ENCODE results near the gene ARHGAP10.

ARHGAP10 gene

GRCh38 chr4:147944249-147944648, 212.4 kb downstream of the ARHGAP10 start:
- Histone ChIP-seq H3K27ac (ENCODE audit: low read depth, low read length) (no peak overlapping the region), H3K9me3 (ENCODE audit: control insufficient read depth in 5 of 5, low read length in 5 of 5) (no peaks in the 10 kb centered on the region), H3K4me3 (ENCODE audit: low read depth in 1 of 5, low read length in 5 of 5) (no peak overlapping the region), H3K27me3 (ENCODE audit: control insufficient read depth in 5 of 5, insufficient read depth in 4 of 5, low read length in 5 of 5) (no peaks in the 10 kb centered on the region), H3K4me1 (ENCODE audit: control insufficient read depth in 5 of 5, insufficient read depth in 5 of 5, low read length in 5 of 5) (peaks cover 0 to 7% (median 0%) of the 10 kb centered on the region in 5 donors), H3K9ac (ENCODE audit: low read length in 5 of 5) (no peak overlapping the region), H3K36me3 (ENCODE audit: control insufficient read depth in 5 of 5, insufficient read depth in 5 of 5, low read length in 5 of 5) (peaks cover 19 to 58% (median 40%) of the 10 kb centered on the region in 5 donors)

GRCh38 chr4:147944670-147945260, 212.9 kb downstream of the ARHGAP10 start:
- Histone ChIP-seq H3K27me3 (ENCODE audit: control insufficient read depth in 5 of 5, insufficient read depth in 4 of 5, low read length in 5 of 5) (no peaks in the 10 kb centered on the region), H3K9me3 (ENCODE audit: control insufficient read depth in 5 of 5, low read length in 5 of 5) (no peaks in the 10 kb centered on the region), H3K36me3 (ENCODE audit: control insufficient read depth in 5 of 5, insufficient read depth in 5 of 5, low read length in 5 of 5) (peaks cover 21 to 56% (median 40%) of the 10 kb centered on the region in 5 donors), H3K4me3 (ENCODE audit: low read depth in 1 of 5, low read length in 5 of 5) (no peak overlapping the region), H3K27ac (ENCODE audit: low read depth, low read length) (no peak overlapping the region), H3K4me1 (ENCODE audit: control insufficient read depth in 5 of 5, insufficient read depth in 5 of 5, low read length in 5 of 5) (peaks cover 0 to 7% (median 0%) of the 10 kb centered on the region in 5 donors), H3K9ac (ENCODE audit: low read length in 5 of 5) (no peak overlapping the region)

GRCh38 chr4:147948336-147948735, 216.4 kb downstream of the ARHGAP10 start:
- H3K27ac ChIP-seq (ENCODE audit: low read depth, low read length): no peak overlapping the region
- H3K4me1 ChIP-seq (ENCODE audit: control insufficient read depth in 5 of 5, insufficient read depth in 5 of 5, low read length in 5 of 5): no peaks in the 10 kb centered on the region
- no peaks in the 10 kb centered on the region for H3K27me3 ChIP-seq (ENCODE audit: control insufficient read depth in 5 of 5, insufficient read depth in 4 of 5, low read length in 5 of 5)
- peaks cover 0 to 3% (median 0%) of the 10 kb centered on the region in 5 donors for H3K9me3 ChIP-seq (ENCODE audit: control insufficient read depth in 5 of 5, low read length in 5 of 5)
- no peak overlapping the region for H3K9ac ChIP-seq (ENCODE audit: low read length in 5 of 5)
- peaks cover 16 to 55% (median 38%) of the 10 kb centered on the region in 5 donors for H3K36me3 ChIP-seq (ENCODE audit: control insufficient read depth in 5 of 5, insufficient read depth in 5 of 5, low read length in 5 of 5)
- no peak overlapping the region for H3K4me3 ChIP-seq (ENCODE audit: low read depth in 1 of 5, low read length in 5 of 5)

- Histone ChIP-seq H3K27ac (ENCODE audit: low read depth, low read length) (no peak overlapping the region), H3K36me3 (ENCODE audit: control insufficient read depth in 5 of 5, insufficient read depth in 5 of 5, low read length in 5 of 5) (peaks cover 11 to 47% (median 45%) of the 10 kb centered on the region in 5 donors), H3K4me3 (ENCODE audit: low read depth in 1 of 5, low read length in 5 of 5) (no peak overlapping the region), H3K27me3 (ENCODE audit: control insufficient read depth in 5 of 5, insufficient read depth in 4 of 5, low read length in 5 of 5) (no peaks in the 10 kb centered on the region), H3K9me3 (ENCODE audit: control insufficient read depth in 5 of 5, low read length in 5 of 5) (peaks cover 0 to 3% (median 0%) of the 10 kb centered on the region in 5 donors), H3K4me1 (ENCODE audit: control insufficient read depth in 5 of 5, insufficient read depth in 5 of 5, low read length in 5 of 5) (no peaks in the 10 kb centered on the region), H3K9ac (ENCODE audit: low read length in 5 of 5) (no peak overlapping the region)
Observed at GRCh38 chr4:147950261-147950660, 218.4 kb downstream of the ARHGAP10 start.

GRCh38 chr4:147950841-147951240, 219.0 kb downstream of the ARHGAP10 start:
- Histone ChIP-seq H3K9ac (ENCODE audit: low read length in 5 of 5) (no peak overlapping the region), H3K27me3 (ENCODE audit: control insufficient read depth in 5 of 5, insufficient read depth in 4 of 5, low read length in 5 of 5) (no peaks in the 10 kb centered on the region), H3K4me3 (ENCODE audit: low read depth in 1 of 5, low read length in 5 of 5) (no peak overlapping the region), H3K27ac (ENCODE audit: low read depth, low read length) (no peak overlapping the region), H3K9me3 (ENCODE audit: control insufficient read depth in 5 of 5, low read length in 5 of 5) (peaks cover 0 to 3% (median 0%) of the 10 kb centered on the region in 5 donors), H3K4me1 (ENCODE audit: control insufficient read depth in 5 of 5, insufficient read depth in 5 of 5, low read length in 5 of 5) (peaks cover 0 to 2% (median under 1%) of the 10 kb centered on the region in 5 donors), H3K36me3 (ENCODE audit: control insufficient read depth in 5 of 5, insufficient read depth in 5 of 5, low read length in 5 of 5) (peaks cover 10 to 51% (median 41%) of the 10 kb centered on the region in 5 donors)

- no peak overlapping the region for H3K27ac ChIP-seq (ENCODE audit: low read depth, low read length)
- no peak overlapping the region for H3K4me3 ChIP-seq (ENCODE audit: low read depth in 1 of 5, low read length in 5 of 5)
- H3K9me3 ChIP-seq (ENCODE audit: control insufficient read depth in 5 of 5, low read length in 5 of 5): peaks cover 0 to 3% (median 0%) of the 10 kb centered on the region in 5 donors
- H3K36me3 ChIP-seq (ENCODE audit: control insufficient read depth in 5 of 5, insufficient read depth in 5 of 5, low read length in 5 of 5): peaks cover 0 to 47% (median 17%) of the 10 kb centered on the region in 5 donors
- H3K27me3 ChIP-seq (ENCODE audit: control insufficient read depth in 5 of 5, insufficient read depth in 4 of 5, low read length in 5 of 5): no peaks in the 10 kb centered on the region
- H3K9ac ChIP-seq (ENCODE audit: low read length in 5 of 5): no peak overlapping the region
- peaks cover 0 to 17% (median 7%) of the 10 kb centered on the region in 5 donors for H3K4me1 ChIP-seq (ENCODE audit: control insufficient read depth in 5 of 5, insufficient read depth in 5 of 5, low read length in 5 of 5)
Observed at GRCh38 chr4:147954850-147955249, 223.0 kb downstream of the ARHGAP10 start.

GRCh38 chr4:147955827-147956558, 224.1 kb downstream of the ARHGAP10 start:
- Histone ChIP-seq H3K36me3 (ENCODE audit: control insufficient read depth in 5 of 5, insufficient read depth in 5 of 5, low read length in 5 of 5) (peaks cover 0 to 48% (median 11%) of the 10 kb centered on the region in 5 donors), H3K4me1 (ENCODE audit: control insufficient read depth in 5 of 5, insufficient read depth in 5 of 5, low read length in 5 of 5) (peaks cover 0 to 17% (median 7%) of the 10 kb centered on the region in 5 donors), H3K9ac (ENCODE audit: low read length in 5 of 5) (no peak overlapping the region), H3K9me3 (ENCODE audit: control insufficient read depth in 5 of 5, low read length in 5 of 5) (peaks cover 0 to 3% (median 0%) of the 10 kb centered on the region in 5 donors), H3K27me3 (ENCODE audit: control insufficient read depth in 5 of 5, insufficient read depth in 4 of 5, low read length in 5 of 5) (no peaks in the 10 kb centered on the region), H3K27ac (ENCODE audit: low read depth, low read length) (no peak overlapping the region), H3K4me3 (ENCODE audit: low read depth in 1 of 5, low read length in 5 of 5) (no peak overlapping the region)

GRCh38 chr4:147957446-147957845, 225.6 kb downstream of the ARHGAP10 start:
- H3K9me3 ChIP-seq (ENCODE audit: control insufficient read depth in 5 of 5, low read length in 5 of 5): no peaks in the 10 kb centered on the region
- no peak overlapping the region for H3K4me3 ChIP-seq (ENCODE audit: low read depth in 1 of 5, low read length in 5 of 5)
- H3K4me1 ChIP-seq (ENCODE audit: control insufficient read depth in 5 of 5, insufficient read depth in 5 of 5, low read length in 5 of 5): peaks cover 0 to 17% (median 7%) of the 10 kb centered on the region in 5 donors
- H3K27me3 ChIP-seq (ENCODE audit: control insufficient read depth in 5 of 5, insufficient read depth in 4 of 5, low read length in 5 of 5): no peaks in the 10 kb centered on the region
- no peak overlapping the region for H3K9ac ChIP-seq (ENCODE audit: low read length in 5 of 5)
- peaks cover 4 to 42% (median 8%) of the 10 kb centered on the region in 5 donors for H3K36me3 ChIP-seq (ENCODE audit: control insufficient read depth in 5 of 5, insufficient read depth in 5 of 5, low read length in 5 of 5)
- no peak overlapping the region for H3K27ac ChIP-seq (ENCODE audit: low read depth, low read length)

GRCh38 chr4:147958057-147958456, 226.2 kb downstream of the ARHGAP10 start:
- H3K9me3 ChIP-seq (ENCODE audit: control insufficient read depth in 5 of 5, low read length in 5 of 5): no peaks in the 10 kb centered on the region
- peaks cover 0 to 17% (median 7%) of the 10 kb centered on the region in 5 donors for H3K4me1 ChIP-seq (ENCODE audit: control insufficient read depth in 5 of 5, insufficient read depth in 5 of 5, low read length in 5 of 5)
- peaks cover 4 to 41% (median 10%) of the 10 kb centered on the region in 5 donors for H3K36me3 ChIP-seq (ENCODE audit: control insufficient read depth in 5 of 5, insufficient read depth in 5 of 5, low read length in 5 of 5)
- no peaks in the 10 kb centered on the region for H3K27me3 ChIP-seq (ENCODE audit: control insufficient read depth in 5 of 5, insufficient read depth in 4 of 5, low read length in 5 of 5)
- H3K9ac ChIP-seq (ENCODE audit: low read length in 5 of 5): no peak overlapping the region
- no peak overlapping the region for H3K27ac ChIP-seq (ENCODE audit: low read depth, low read length)
- no peak overlapping the region for H3K4me3 ChIP-seq (ENCODE audit: low read depth in 1 of 5, low read length in 5 of 5)

GRCh38 chr4:147958489-147959065, 226.7 kb downstream of the ARHGAP10 start:
- Histone ChIP-seq H3K9ac (ENCODE audit: low read length in 5 of 5) (no peak overlapping the region), H3K27me3 (ENCODE audit: control insufficient read depth in 5 of 5, insufficient read depth in 4 of 5, low read length in 5 of 5) (no peaks in the 10 kb centered on the region), H3K9me3 (ENCODE audit: control insufficient read depth in 5 of 5, low read length in 5 of 5) (no peaks in the 10 kb centered on the region), H3K27ac (ENCODE audit: low read depth, low read length) (no peak overlapping the region), H3K4me3 (ENCODE audit: low read depth in 1 of 5, low read length in 5 of 5) (no peak overlapping the region), H3K4me1 (ENCODE audit: control insufficient read depth in 5 of 5, insufficient read depth in 5 of 5, low read length in 5 of 5) (peaks cover 0 to 17% (median 7%) of the 10 kb centered on the region in 5 donors), H3K36me3 (ENCODE audit: control insufficient read depth in 5 of 5, insufficient read depth in 5 of 5, low read length in 5 of 5) (peaks cover 5 to 36% (median 12%) of the 10 kb centered on the region in 5 donors)

Measured in subcutaneous abdominal adipose tissue (tissue), 5 donors.